GM21381 (cell line): ENCODE data around the gene EBNA1BP2.
"Not testable (repeated sequence)": the region's sequence is repeated elsewhere in the genome, so short reads cannot be mapped to it uniquely, and the experiment has no call there.

ENCODE experiments used
- ATAC-seq: cut with Tn5 transposase; IDR thresholded peaks from one replicate; pipeline ENCODE4 v1.9.1; 2021; ENCODE audit warnings: mild to moderate bottlenecking, moderate library complexity; ENCODE audit not compliant: unreplicated experiment

The EBNA1BP2 gene

GRCh38 chr1:43123031-43123430, 49.1 kb downstream of the EBNA1BP2 start:
- no peak for ATAC-seq

GRCh38 chr1:43121256-43121900, 50.7 kb downstream of the EBNA1BP2 start:
- ATAC-seq = no peak

- not testable (repeated sequence) for ATAC-seq
Observed at GRCh38 chr1:43119928-43120586, 52.0 kb downstream of the EBNA1BP2 start.
